Head of caudate nucleus (tissue), 42 donors: ENCODE data around the gene TMEM231.
"Not testable (repeated sequence)": the region's sequence is repeated elsewhere in the genome, so short reads cannot be mapped to it uniquely, and the experiment has no call there.

ENCODE experiments used
- DNase-seq, 42 donors: peaks; one replicate each; pipeline versions ENCODE4 v3.0.0 to v3.0.0-alpha.2; 2020 to 2021; ENCODE audit warnings: mixed read lengths in 7 of 42
- intact Hi-C: fragments of 100-400 bp; cut with DNase I; formaldehyde crosslinking; loops from one replicate; pipeline ENCODE4 v1.15.0; 2022

TMEM231 gene, protein sequence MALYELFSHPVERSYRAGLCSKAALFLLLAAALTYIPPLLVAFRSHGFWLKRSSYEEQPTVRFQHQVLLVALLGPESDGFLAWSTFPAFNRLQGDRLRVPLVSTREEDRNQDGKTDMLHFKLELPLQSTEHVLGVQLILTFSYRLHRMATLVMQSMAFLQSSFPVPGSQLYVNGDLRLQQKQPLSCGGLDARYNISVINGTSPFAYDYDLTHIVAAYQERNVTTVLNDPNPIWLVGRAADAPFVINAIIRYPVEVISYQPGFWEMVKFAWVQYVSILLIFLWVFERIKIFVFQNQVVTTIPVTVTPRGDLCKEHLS

GRCh38 chr16:75555707-75556430 lies at the start of gene TMEM231:
Gene TMEM231, minus strand, starts transcription at chr16:75556252. Its CDS starts 43 bp downstream, at chr16:75556209.
- intact Hi-C loops = loop anchor here (5.0 to 10.0 kb wide), 2 partner anchors 81 to 206 kb away; no protein-coding TSS in a partner anchor
- DNase-seq = peak; percentile 97 to 99 (median 98)

DNA sequence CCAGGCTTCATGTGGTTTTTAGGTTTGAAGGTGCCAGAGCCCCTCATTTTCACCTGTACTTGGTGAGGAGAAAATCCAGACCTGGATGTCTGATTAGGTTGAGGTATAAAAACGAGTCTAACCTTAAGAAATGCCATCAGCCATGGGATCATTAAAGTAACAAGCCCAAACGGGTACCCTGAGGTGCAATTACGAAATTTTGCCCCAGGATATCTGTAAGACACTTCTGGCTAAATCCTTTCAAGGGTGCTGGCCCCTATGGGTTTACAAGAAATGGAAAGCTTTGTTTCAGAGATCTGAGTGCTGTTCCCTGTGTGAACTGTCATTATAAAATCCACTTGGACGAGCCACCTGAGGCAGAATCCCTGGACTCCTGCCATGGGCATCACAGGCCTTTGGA lies 47.2 kb upstream of the TMEM231 start:
- intact Hi-C loops = no loop called here
- no peak for DNase-seq

DNA sequence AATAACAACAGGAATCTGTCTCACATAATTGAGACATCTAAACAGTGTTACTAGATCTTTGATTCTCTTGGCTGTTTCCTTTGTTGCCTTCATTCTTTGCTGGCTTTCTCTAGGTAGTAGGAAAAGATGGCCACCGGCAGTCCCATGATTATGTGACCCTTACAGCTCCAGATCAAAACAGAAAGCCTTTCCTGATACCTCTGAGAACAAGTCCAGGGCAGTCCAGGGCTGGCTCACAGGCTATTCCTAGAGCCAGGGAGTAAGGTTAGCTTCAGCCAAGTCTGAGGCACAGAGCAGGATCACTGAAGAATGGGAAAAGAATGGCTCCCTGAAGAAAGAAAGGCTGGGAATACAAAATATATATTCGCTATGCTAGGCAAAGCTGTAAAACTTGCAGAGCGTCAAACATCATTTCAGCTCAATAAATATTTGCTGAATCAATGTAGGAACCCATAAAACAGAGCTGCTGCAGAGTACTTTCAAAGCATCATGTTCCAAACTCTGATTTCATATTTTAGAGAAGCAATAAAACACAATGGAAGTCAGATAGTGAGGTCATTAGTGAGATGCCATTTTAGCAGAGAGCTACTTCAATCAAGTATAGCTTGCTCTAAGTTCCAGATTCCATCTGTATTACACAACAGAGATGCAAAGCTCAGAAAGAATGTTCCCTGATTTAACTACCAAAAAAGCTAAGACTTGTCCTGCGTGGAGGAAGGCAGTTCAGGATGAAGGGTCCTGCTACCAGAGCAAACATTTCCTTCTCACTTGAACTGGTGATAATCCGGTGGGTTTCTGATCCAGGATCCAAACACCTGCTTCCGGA lies 43.6 kb upstream of the TMEM231 start:
- intact Hi-C loops = no loop called here
- no peak for DNase-seq

GRCh38 chr16:75593825-75594820 lies 38.1 kb upstream of the TMEM231 start:
- intact Hi-C loops = no loop called here
- no peak for DNase-seq

- intact Hi-C loops = no loop called here
Observed at GRCh38 chr16:75593308-75593707, 37.3 kb upstream of the TMEM231 start.

DNA sequence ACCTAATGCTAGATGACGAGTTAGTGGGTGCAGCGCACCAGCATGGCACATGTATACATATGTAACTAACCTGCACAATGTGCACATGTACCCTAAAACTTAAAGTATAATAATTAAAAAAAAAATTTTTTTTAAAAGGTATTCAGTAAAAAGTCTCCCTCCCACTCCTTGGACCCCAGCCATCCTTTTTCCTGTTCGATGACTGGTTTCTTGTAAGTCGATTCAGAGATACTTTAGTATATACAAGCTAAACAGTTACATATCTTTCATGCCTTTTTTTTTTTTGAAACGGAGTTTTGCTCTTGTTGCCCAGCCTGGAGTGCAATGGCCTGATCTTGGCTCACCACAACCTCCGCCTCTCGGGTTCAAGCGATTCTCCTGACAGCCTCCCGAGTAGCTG lies 35.9 kb upstream of the TMEM231 start:
- intact Hi-C loops = not testable (repeated sequence)

More at GRCh38 chr16:75593308-75593707, 37.3 kb upstream of the TMEM231 start:
- DNase-seq = peak in 1 of 42 donors; percentile 13

GRCh38 chr16:75590920-75591843 lies 35.1 kb upstream of the TMEM231 start:
- intact Hi-C loops = no loop called here
- peak in 24 of 42 donors; percentile 23 to 75 (median 44) for DNase-seq

More for the DNA sequence above, 35.9 kb upstream of the TMEM231 start:
- not testable (repeated sequence) for DNase-seq

- peak in 3 of 42 donors; percentile 35 to 40 (median 37) for DNase-seq
- intact Hi-C loops = no loop called here
Observed at GRCh38 chr16:75589306-75589705, 33.3 kb upstream of the TMEM231 start.

DNA sequence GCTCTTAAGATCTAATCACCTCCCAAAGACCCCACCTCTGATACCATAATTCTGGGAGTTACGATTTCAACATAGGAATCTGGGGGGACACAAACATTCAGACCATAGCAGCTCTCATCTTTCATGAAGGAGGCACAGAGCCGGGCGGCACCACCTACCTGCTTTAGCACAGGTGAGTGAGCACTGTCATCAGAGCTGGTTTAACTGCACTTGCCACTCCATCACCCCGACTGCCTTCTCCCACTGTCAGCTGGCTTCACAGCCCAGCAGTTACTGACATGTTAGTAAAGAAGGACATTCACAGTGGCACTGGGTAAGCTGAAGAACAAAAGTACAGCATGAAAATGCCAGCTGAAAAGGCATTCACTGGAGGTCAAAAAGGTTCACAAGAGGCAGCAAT lies 32.7 kb upstream of the TMEM231 start:
- peak in 1 of 42 donors; percentile 20 for DNase-seq
- intact Hi-C loops = no loop called here

- peak in 1 of 42 donors; percentile 20 for DNase-seq
Observed at GRCh38 chr16:75584108-75584507, 28.1 kb upstream of the TMEM231 start.

GRCh38 chr16:75579281-75579834 lies 23.3 kb upstream of the TMEM231 start:
- no peak for DNase-seq
- intact Hi-C loops = no loop called here

More at GRCh38 chr16:75584108-75584507, 28.1 kb upstream of the TMEM231 start:
- intact Hi-C loops = no loop called here

GRCh38 chr16:75578725-75579124 lies 22.7 kb upstream of the TMEM231 start:
- no peak for DNase-seq
- intact Hi-C loops = no loop called here

GRCh38 chr16:75578212-75578611 lies 22.2 kb upstream of the TMEM231 start:
- intact Hi-C loops = no loop called here
- DNase-seq = peak in 1 of 42 donors; percentile 34

GRCh38 chr16:75576384-75576811 lies 20.3 kb upstream of the TMEM231 start:
- DNase-seq = peak in 28 of 42 donors; percentile 23 to 86 (median 59)
- intact Hi-C loops = no loop called here

GRCh38 chr16:75575958-75576357 lies 19.9 kb upstream of the TMEM231 start:
- DNase-seq = peak in 9 of 42 donors; percentile 24 to 69 (median 37)

DNA sequence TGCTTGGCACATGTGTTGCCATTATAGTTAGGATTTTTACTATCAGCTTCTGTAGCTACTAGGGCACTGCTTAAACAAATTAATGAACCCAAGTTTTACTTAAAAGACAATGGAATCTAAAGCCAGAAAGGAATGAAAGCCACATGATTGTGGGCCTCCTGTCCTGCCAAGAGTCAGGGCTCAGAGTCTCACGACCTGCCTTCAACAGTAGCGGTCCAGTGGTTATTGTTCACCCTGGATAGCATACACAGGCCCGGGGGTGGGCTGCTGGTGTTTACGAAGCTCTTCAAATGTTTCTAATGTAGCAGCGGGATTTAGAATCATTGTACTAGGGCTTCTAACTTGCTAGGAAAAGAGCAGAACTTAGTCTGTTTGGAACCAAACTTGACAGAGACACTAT lies 17.9 kb upstream of the TMEM231 start:
- DNase-seq = no peak
- intact Hi-C loops = no loop called here

More at GRCh38 chr16:75575958-75576357, 19.9 kb upstream of the TMEM231 start:
- intact Hi-C loops = no loop called here
